ENCODE measurements around the gene PDE6A. TPM values are rescaled to one million over a fixed set of nuclear protein-coding genes. Genes with fewer than 3 reads are reported as not detected.

Gene PDE6A
- total and polyA plus RNA-seq, 2 of the 13 experiments (the other 11 are each of a cell fraction or from before 2014, with no cell fraction given): 0.01 TPM; not detected in 1

GRCh38 chr5:149942199-149942598 is 2.4 kb downstream of the PDE6A start:
- Histone ChIP-seq H3K36me3 (replicated peaks in 1 of 2; ENCODE audit: control insufficient read depth in 1 of 2, insufficient read depth in 2 of 2, low read length in 2 of 2) (no peaks in the 10 kb centered on the region), H3K9me3 (ENCODE audit: low read length) (no peaks in the 10 kb centered on the region), H4K20me1 (ENCODE audit: insufficient read depth, low read length) (no peaks in the 10 kb centered on the region), H3K4me3 (replicated peaks in 1 of 3; ENCODE audit: insufficient read depth in 1 of 3, low read depth in 2 of 3, low read length in 3 of 3) (no peak overlapping the region), H3K27me3 (ENCODE audit: control insufficient read depth in 1 of 2, insufficient read depth in 2 of 2, low read length in 2 of 2) (peaks cover 2 to 10% of the 10 kb centered on the region in 2 experiments; a peak in 4 of 5 replicates), H3K79me2 (ENCODE audit: insufficient read depth, low read length) (no peaks in the 10 kb centered on the region), H3K9ac (ENCODE audit: insufficient read depth, low read depth, low read length) (no peak overlapping the region), H3K4me1 (ENCODE audit: insufficient read depth, low read length) (peaks cover 59% of the 10 kb centered on the region), H3K27ac (ENCODE audit: extremely low read length, insufficient read depth, low read length) (no peak overlapping the region), H3K4me2 (ENCODE audit: low read depth, low read length) (peak overlapping the region; percentile 27; the same call in 1 of the 2 replicates), H2AFZ (ENCODE audit: low read length) (no peak overlapping the region)
- ChIA-PET POLR2A (no interaction called here), CTCF (ENCODE audit: low intra/inter-chr PET ratio, low total read pairs) (no interaction called here)
- in situ Hi-C loops (cut with HindIII; ENCODE audit: extremely low pct_ligation_motif_present, low pct_unique_long_range_greater_than_20kb): no loop called here
- no peak for DNase-seq (ENCODE audit: low spot score)
- TF ChIP-seq, protein P1, sequence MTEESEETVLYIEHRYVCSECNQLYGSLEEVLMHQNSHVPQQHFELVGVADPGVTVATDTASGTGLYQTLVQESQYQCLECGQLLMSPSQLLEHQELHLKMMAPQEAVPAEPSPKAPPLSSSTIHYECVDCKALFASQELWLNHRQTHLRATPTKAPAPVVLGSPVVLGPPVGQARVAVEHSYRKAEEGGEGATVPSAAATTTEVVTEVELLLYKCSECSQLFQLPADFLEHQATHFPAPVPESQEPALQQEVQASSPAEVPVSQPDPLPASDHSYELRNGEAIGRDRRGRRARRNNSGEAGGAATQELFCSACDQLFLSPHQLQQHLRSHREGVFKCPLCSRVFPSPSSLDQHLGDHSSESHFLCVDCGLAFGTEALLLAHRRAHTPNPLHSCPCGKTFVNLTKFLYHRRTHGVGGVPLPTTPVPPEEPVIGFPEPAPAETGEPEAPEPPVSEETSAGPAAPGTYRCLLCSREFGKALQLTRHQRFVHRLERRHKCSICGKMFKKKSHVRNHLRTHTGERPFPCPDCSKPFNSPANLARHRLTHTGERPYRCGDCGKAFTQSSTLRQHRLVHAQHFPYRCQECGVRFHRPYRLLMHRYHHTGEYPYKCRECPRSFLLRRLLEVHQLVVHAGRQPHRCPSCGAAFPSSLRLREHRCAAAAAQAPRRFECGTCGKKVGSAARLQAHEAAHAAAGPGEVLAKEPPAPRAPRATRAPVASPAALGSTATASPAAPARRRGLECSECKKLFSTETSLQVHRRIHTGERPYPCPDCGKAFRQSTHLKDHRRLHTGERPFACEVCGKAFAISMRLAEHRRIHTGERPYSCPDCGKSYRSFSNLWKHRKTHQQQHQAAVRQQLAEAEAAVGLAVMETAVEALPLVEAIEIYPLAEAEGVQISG (CRISPR knock-in tag; IDR thresholded peaks at IDR 0.05): no peak
- TF ChIP-seq TCF7L2 (IDR thresholded peaks at IDR 0.05; ENCODE audit: low read depth, low read length) (no peak), YEATS4 (CRISPR knock-in tag; IDR thresholded peaks at IDR 0.05; ENCODE audit: borderline replicate concordance) (no peak), ETV6 (CRISPR knock-in tag; conservative IDR thresholded peaks at IDR 0.05) (no peak)
- WGBS (ENCODE audit: low lambda C conversion rate): 52% methylated on average over 2 of the region's 2 CpGs
- peak; percentile 73 for ATAC-seq
- intact Hi-C loops (cut with micrococcal nuclease; ENCODE audit: unreplicated experiment): no loop called here
- no TSS peak for BruUV-seq (replicated peaks)
- no peak for FAIRE-seq

GRCh38 chr5:149941795-149942194 is 2.8 kb downstream of the PDE6A start:
- POLR2A ChIA-PET: no interaction called here

More at GRCh38 chr5:149941795-149942194, 2.8 kb downstream of the PDE6A start:
- Histone ChIP-seq H3K36me3 (replicated peaks in 1 of 2; ENCODE audit: control insufficient read depth in 1 of 2, insufficient read depth in 2 of 2, low read length in 2 of 2) (no peaks in the 10 kb centered on the region), H4K20me1 (ENCODE audit: insufficient read depth, low read length) (no peaks in the 10 kb centered on the region), H3K4me3 (replicated peaks in 1 of 3; ENCODE audit: insufficient read depth in 1 of 3, low read depth in 2 of 3, low read length in 3 of 3) (no peak overlapping the region), H2AFZ (ENCODE audit: low read length) (no peak overlapping the region), H3K79me2 (ENCODE audit: insufficient read depth, low read length) (no peaks in the 10 kb centered on the region), H3K9me3 (ENCODE audit: low read length) (no peaks in the 10 kb centered on the region), H3K4me1 (ENCODE audit: insufficient read depth, low read length) (peaks cover 59% of the 10 kb centered on the region), H3K4me2 (ENCODE audit: low read depth, low read length) (no peak overlapping the region), H3K27ac (ENCODE audit: extremely low read length, insufficient read depth, low read length) (no peak overlapping the region), H3K27me3 (ENCODE audit: control insufficient read depth in 1 of 2, insufficient read depth in 2 of 2, low read length in 2 of 2) (peaks cover under 1 to 10% of the 10 kb centered on the region in 2 experiments; a peak in 4 of 5 replicates), H3K9ac (ENCODE audit: insufficient read depth, low read depth, low read length) (no peak overlapping the region)
- BruUV-seq (replicated peaks): no TSS peak
- 68% methylated on average over 4 of the region's 4 CpGs for WGBS (ENCODE audit: low lambda C conversion rate)
- TF ChIP-seq WIZ (CRISPR knock-in tag; IDR thresholded peaks at IDR 0.05) (no peak), ZBTB1 (CRISPR knock-in tag; IDR thresholded peaks at IDR 0.05; ENCODE audit: borderline replicate concordance) (no peak), ZFP90 (CRISPR knock-in tag; IDR thresholded peaks at IDR 0.05; ENCODE audit: borderline replicate concordance) (no peak), FIP1L1 (IDR thresholded peaks at IDR 0.05; ENCODE audit: borderline replicate concordance, insufficient read depth, low read depth, low read length) (no peak), SOX13 (IDR thresholded peaks at IDR 0.05) (no peak), SOX13 (CRISPR knock-in tag; conservative IDR thresholded peaks at IDR 0.05 in 1 of 2, IDR thresholded peaks at IDR 0.05 in 1 of 2) (no peak)
- TF ChIP-seq, protein P2, sequence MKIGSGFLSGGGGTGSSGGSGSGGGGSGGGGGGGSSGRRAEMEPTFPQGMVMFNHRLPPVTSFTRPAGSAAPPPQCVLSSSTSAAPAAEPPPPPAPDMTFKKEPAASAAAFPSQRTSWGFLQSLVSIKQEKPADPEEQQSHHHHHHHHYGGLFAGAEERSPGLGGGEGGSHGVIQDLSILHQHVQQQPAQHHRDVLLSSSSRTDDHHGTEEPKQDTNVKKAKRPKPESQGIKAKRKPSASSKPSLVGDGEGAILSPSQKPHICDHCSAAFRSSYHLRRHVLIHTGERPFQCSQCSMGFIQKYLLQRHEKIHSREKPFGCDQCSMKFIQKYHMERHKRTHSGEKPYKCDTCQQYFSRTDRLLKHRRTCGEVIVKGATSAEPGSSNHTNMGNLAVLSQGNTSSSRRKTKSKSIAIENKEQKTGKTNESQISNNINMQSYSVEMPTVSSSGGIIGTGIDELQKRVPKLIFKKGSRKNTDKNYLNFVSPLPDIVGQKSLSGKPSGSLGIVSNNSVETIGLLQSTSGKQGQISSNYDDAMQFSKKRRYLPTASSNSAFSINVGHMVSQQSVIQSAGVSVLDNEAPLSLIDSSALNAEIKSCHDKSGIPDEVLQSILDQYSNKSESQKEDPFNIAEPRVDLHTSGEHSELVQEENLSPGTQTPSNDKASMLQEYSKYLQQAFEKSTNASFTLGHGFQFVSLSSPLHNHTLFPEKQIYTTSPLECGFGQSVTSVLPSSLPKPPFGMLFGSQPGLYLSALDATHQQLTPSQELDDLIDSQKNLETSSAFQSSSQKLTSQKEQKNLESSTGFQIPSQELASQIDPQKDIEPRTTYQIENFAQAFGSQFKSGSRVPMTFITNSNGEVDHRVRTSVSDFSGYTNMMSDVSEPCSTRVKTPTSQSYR (CRISPR knock-in tag; IDR thresholded peaks at IDR 0.05; ENCODE audit: borderline replicate concordance): no peak
- in situ Hi-C loops (cut with HindIII; ENCODE audit: extremely low pct_ligation_motif_present, low pct_unique_long_range_greater_than_20kb): no loop called here
- ATAC-seq (no peak), DNase-seq (ENCODE audit: low spot score) (no peak), FAIRE-seq (no peak)
- intact Hi-C loops (cut with micrococcal nuclease; ENCODE audit: unreplicated experiment): no loop called here
- CTCF ChIA-PET (ENCODE audit: low intra/inter-chr PET ratio, low total read pairs): no interaction called here
